HEK293 (cell line): ENCODE data around the gene TNS3.

Experiments used
- CTCF ChIA-PET: fragments of 350-600 bp; formaldehyde crosslinking; extraction: SDS; loops from one replicate; lab custom pipeline; 2021; ENCODE audit warnings: antibody characterized with exemption; lab: Yijun Ruan, JAX
- POLR2A ChIA-PET: fragments of 300-600 bp; formaldehyde crosslinking; extraction: SDS; loops from one replicate; lab custom pipeline; 2020; ENCODE audit warnings: antibody characterized with exemption, inconsistent platforms; lab: Yijun Ruan, JAX
- H3K27ac ChIP-seq: fragments of 200-500 bp; sonication (Bioruptor generic); 2 replicates; pipeline ENCODE4 v1.5.1; 2014; ENCODE audit warnings: low read depth, low read length, control low read depth, inconsistent platforms; ENCODE audit errors: extremely low read depth
- H3K36me3 ChIP-seq, 2 experiments: fragments of 200-500 bp in 1 of 2; sonication (Bioruptor generic) in 1 of 2; 1 replicate in 1 of 2; 2 replicates in 1 of 2; pipeline ENCODE4 v1.5.1; 2014 to 2017; ENCODE audit warnings: inconsistent platforms in 2 of 2, low read length in 2 of 2; ENCODE audit not compliant: control insufficient read depth in 2 of 2, insufficient read depth in 1 of 2
- H3K4me1 ChIP-seq: fragments of 200-500 bp; sonication (Bioruptor generic); 2 replicates; pipeline ENCODE4 v1.5.1; 2014; ENCODE audit warnings: mild to moderate bottlenecking, low read length, inconsistent platforms; ENCODE audit not compliant: control insufficient read depth, insufficient read depth
- H3K4me3 ChIP-seq: 2 replicates; pipeline ENCODE4 v1.5.1; 2011; ENCODE audit warnings: low read depth, mild to moderate bottlenecking, control low read depth, low read length, moderate library complexity
- H3K9me3 ChIP-seq: fragments of 200-500 bp; sonication (Bioruptor generic); 2 replicates; pipeline ENCODE4 v1.5.1; 2014; ENCODE audit warnings: low read depth, low read length, inconsistent platforms; ENCODE audit not compliant: control insufficient read depth, insufficient read depth
- GLI4 ChIP-seq: fragments of 450-650 bp; formaldehyde crosslinking; IDR thresholded peaks from 2 replicates; pipeline ENCODE4 v1.5.1; 2016; ENCODE audit warnings: missing biosample characterization, missing genetic modification characterization
- GLIS2 ChIP-seq: fragments of 450-650 bp; formaldehyde crosslinking; IDR thresholded peaks from 2 replicates; pipeline ENCODE4 v1.5.1; 2016; ENCODE audit warnings: missing biosample characterization, missing genetic modification characterization
- HOXA7 ChIP-seq: sonication (generic); formaldehyde crosslinking; IDR thresholded peaks from 2 replicates; pipeline ENCODE4 v1.8.1; 2022; ENCODE audit warnings: missing genetic modification reagents, borderline replicate concordance
- HOXD13 ChIP-seq: sonication (generic); formaldehyde crosslinking; IDR thresholded peaks from 2 replicates; pipeline ENCODE4 v1.8.0; 2022; ENCODE audit warnings: missing genetic modification reagents, borderline replicate concordance
- IKZF3 ChIP-seq: fragments of 450-650 bp; IDR thresholded peaks from 2 replicates; pipeline ENCODE4 v1.5.0; 2018; ENCODE audit warnings: missing biosample characterization, mild to moderate bottlenecking, missing genetic modification characterization, moderate library complexity
- KLF8 ChIP-seq: fragments of 450-650 bp; formaldehyde crosslinking; IDR thresholded peaks from 2 replicates; pipeline ENCODE4 v1.5.1; 2016; ENCODE audit warnings: missing biosample characterization, missing genetic modification characterization
- SP3 ChIP-seq: fragments of 450-650 bp; formaldehyde crosslinking; IDR thresholded peaks from 2 replicates; pipeline ENCODE4 v1.5.1; 2016; ENCODE audit warnings: missing biosample characterization, missing genetic modification characterization
- TRIM28 ChIP-seq: IDR thresholded peaks from 2 replicates; pipeline ENCODE4 v1.6.1; 2011; ENCODE audit warnings: low read length, control low read depth, borderline replicate concordance
- YY2 ChIP-seq: fragments of 450-650 bp; formaldehyde crosslinking; IDR thresholded peaks from 2 replicates; pipeline ENCODE4 v1.5.1; 2016; ENCODE audit warnings: missing biosample characterization, missing genetic modification characterization
- ZBTB1 ChIP-seq: fragments of 450-650 bp; formaldehyde crosslinking; IDR thresholded peaks from 2 replicates; pipeline ENCODE4 v1.5.1; 2016; ENCODE audit warnings: missing biosample characterization, missing genetic modification characterization
- ZFP41 ChIP-seq: fragments of 450-650 bp; formaldehyde crosslinking; IDR thresholded peaks from 2 replicates; pipeline ENCODE4 v1.5.1; 2016; ENCODE audit warnings: missing biosample characterization, missing genetic modification characterization, borderline replicate concordance
- ZFP69B ChIP-seq: fragments of 450-650 bp; formaldehyde crosslinking; IDR thresholded peaks from 2 replicates; pipeline ENCODE4 v1.5.1; 2016; ENCODE audit warnings: missing biosample characterization, missing genetic modification characterization
- ZNF112 ChIP-seq: fragments of 450-650 bp; formaldehyde crosslinking; IDR thresholded peaks from 2 replicates; pipeline ENCODE4 v1.5.0; 2017; ENCODE audit warnings: missing biosample characterization, missing genetic modification characterization
- ZNF157 ChIP-seq: fragments of 450-650 bp; formaldehyde crosslinking; IDR thresholded peaks from 2 replicates; pipeline ENCODE4 v1.5.1; 2016; ENCODE audit warnings: missing biosample characterization, missing genetic modification characterization
- ZNF19 ChIP-seq: fragments of 450-650 bp; formaldehyde crosslinking; IDR thresholded peaks from 2 replicates; pipeline ENCODE4; 2016; ENCODE audit warnings: missing biosample characterization, missing genetic modification characterization, low read depth
- ZNF211 ChIP-seq: fragments of 450-650 bp; formaldehyde crosslinking; IDR thresholded peaks from 2 replicates; pipeline ENCODE4 v1.5.1; 2016; ENCODE audit warnings: low read depth, missing biosample characterization, missing genetic modification characterization
- ZNF292 ChIP-seq: fragments of 450-650 bp; formaldehyde crosslinking; IDR thresholded peaks from 2 replicates; pipeline ENCODE4 v1.5.1; 2016; ENCODE audit warnings: low read depth, missing biosample characterization, missing genetic modification characterization, borderline replicate concordance
- ZNF560 ChIP-seq: fragments of 450-650 bp; formaldehyde crosslinking; IDR thresholded peaks from 2 replicates; pipeline ENCODE4 v1.5.1; 2017; ENCODE audit warnings: missing biosample characterization, missing genetic modification characterization, borderline replicate concordance
- ZNF624 ChIP-seq: fragments of 450-650 bp; formaldehyde crosslinking; IDR thresholded peaks from 2 replicates; pipeline ENCODE4 v1.5.1; 2017; ENCODE audit warnings: missing biosample characterization, missing genetic modification characterization
- ZNF645 ChIP-seq: fragments of 450-650 bp; formaldehyde crosslinking; IDR thresholded peaks from 2 replicates; pipeline ENCODE4; 2016; ENCODE audit warnings: missing biosample characterization, missing genetic modification characterization
- ZNF658 ChIP-seq: fragments of 450-650 bp; formaldehyde crosslinking; IDR thresholded peaks from 2 replicates; pipeline ENCODE4; 2016; ENCODE audit warnings: missing biosample characterization, missing genetic modification characterization
- ZNF664 ChIP-seq: fragments of 450-650 bp; formaldehyde crosslinking; IDR thresholded peaks from 2 replicates; pipeline ENCODE4 v1.5.1; 2016; ENCODE audit warnings: missing biosample characterization, missing genetic modification characterization
- ZNF777 ChIP-seq: fragments of 450-650 bp; formaldehyde crosslinking; IDR thresholded peaks from 2 replicates; pipeline ENCODE4 v1.5.1; 2017; ENCODE audit warnings: missing biosample characterization, missing genetic modification characterization, borderline replicate concordance
- ZNF785 ChIP-seq: fragments of 450-650 bp; formaldehyde crosslinking; IDR thresholded peaks from 2 replicates; pipeline ENCODE4 v1.5.1; 2016; ENCODE audit warnings: missing biosample characterization, missing genetic modification characterization
- ZSCAN4 ChIP-seq: fragments of 450-650 bp; formaldehyde crosslinking; IDR thresholded peaks from 2 replicates; pipeline ENCODE4 v1.5.1; 2017; ENCODE audit warnings: missing biosample characterization, missing genetic modification characterization
- TF ChIP-seq, protein P1 (sequence below): IDR thresholded peaks from 2 replicates; pipeline ENCODE4 v1.6.1; 2011; ENCODE audit warnings: mild to moderate bottlenecking, low read depth, low read length, borderline replicate concordance
- TF ChIP-seq, protein P2 (sequence below): fragments of 450-650 bp; formaldehyde crosslinking; IDR thresholded peaks from 2 replicates; pipeline ENCODE4 v1.5.1; 2017; ENCODE audit warnings: missing biosample characterization, missing genetic modification characterization

Gene TNS3

GRCh38 chr7:47239931-47240421, 341.9 kb downstream of the TNS3 start:
- TF ChIP-seq, protein P1, sequence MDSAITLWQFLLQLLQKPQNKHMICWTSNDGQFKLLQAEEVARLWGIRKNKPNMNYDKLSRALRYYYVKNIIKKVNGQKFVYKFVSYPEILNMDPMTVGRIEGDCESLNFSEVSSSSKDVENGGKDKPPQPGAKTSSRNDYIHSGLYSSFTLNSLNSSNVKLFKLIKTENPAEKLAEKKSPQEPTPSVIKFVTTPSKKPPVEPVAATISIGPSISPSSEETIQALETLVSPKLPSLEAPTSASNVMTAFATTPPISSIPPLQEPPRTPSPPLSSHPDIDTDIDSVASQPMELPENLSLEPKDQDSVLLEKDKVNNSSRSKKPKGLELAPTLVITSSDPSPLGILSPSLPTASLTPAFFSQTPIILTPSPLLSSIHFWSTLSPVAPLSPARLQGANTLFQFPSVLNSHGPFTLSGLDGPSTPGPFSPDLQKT = no peak
- TF ChIP-seq ZNF112 (tag by site-specific recombination) = no peak
- ChIA-PET POLR2A (no interaction called here), CTCF (interaction anchor here (1.8 kb wide), 1 partner anchor 27 kb away, joined by 6 read pairs; no protein-coding TSS in a partner anchor)
- no peaks in the 10 kb centered on the region for H3K36me3 ChIP-seq
- no peaks in the 10 kb centered on the region for H3K4me1 ChIP-seq
- H3K27ac ChIP-seq = no peak overlapping the region
- H3K9me3 ChIP-seq = no peaks in the 10 kb centered on the region
- no peak overlapping the region for H3K4me3 ChIP-seq

DNA sequence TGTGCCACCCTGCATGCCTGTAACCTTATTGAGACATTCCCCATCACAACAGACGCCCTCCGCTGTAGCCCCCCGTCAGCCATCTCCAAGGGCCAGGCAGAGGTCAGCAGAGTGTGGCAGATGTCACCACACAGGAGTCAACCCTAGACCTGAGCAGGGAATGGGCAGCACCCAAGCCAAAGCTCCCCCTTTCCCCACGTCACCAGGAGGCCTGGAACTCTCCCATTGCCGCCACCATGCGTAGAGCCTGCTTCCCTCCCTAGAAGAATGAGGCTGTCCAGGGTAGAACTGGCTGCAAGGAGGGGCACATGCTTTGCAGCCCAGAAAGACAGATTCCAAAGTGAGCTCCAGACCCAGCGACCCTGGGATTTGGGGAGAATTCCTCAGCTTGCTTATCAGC, 342.9 kb downstream of the TNS3 start:
- Histone ChIP-seq H3K4me1 (no peaks in the 10 kb centered on the region), H3K9me3 (no peaks in the 10 kb centered on the region), H3K4me3 (no peak overlapping the region), H3K36me3 (no peaks in the 10 kb centered on the region), H3K27ac (no peak overlapping the region)
- ChIA-PET POLR2A (no interaction called here), CTCF (interaction anchor here (0.9 kb wide), 1 partner anchor 15 kb away, joined by 5 read pairs; no protein-coding TSS in a partner anchor)
- no peak for TF ChIP-seq ZNF664 (tag by site-specific recombination)
- no peak for TF ChIP-seq ZNF658
- TF ChIP-seq, protein P2, sequence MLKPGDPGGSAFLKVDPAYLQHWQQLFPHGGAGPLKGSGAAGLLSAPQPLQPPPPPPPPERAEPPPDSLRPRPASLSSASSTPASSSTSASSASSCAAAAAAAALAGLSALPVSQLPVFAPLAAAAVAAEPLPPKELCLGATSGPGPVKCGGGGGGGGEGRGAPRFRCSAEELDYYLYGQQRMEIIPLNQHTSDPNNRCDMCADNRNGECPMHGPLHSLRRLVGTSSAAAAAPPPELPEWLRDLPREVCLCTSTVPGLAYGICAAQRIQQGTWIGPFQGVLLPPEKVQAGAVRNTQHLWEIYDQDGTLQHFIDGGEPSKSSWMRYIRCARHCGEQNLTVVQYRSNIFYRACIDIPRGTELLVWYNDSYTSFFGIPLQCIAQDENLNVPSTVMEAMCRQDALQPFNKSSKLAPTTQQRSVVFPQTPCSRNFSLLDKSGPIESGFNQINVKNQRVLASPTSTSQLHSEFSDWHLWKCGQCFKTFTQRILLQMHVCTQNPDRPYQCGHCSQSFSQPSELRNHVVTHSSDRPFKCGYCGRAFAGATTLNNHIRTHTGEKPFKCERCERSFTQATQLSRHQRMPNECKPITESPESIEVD (tag by site-specific recombination) = no peak
- TF ChIP-seq ZNF624 (tag by site-specific recombination) = no peak
- TF ChIP-seq GLIS2 (tag by site-specific recombination) = no peak
- TF ChIP-seq ZNF292 (tag by site-specific recombination) = no peak
- no peak for TF ChIP-seq ZNF560 (tag by site-specific recombination)
- TF ChIP-seq HOXA7 (CRISPR knock-in tag) = no peak
- no peak for TF ChIP-seq TRIM28
- no peak for TF ChIP-seq ZFP41 (tag by site-specific recombination)
- TF ChIP-seq YY2 (tag by site-specific recombination) = no peak
- no peak for TF ChIP-seq ZNF777

DNA sequence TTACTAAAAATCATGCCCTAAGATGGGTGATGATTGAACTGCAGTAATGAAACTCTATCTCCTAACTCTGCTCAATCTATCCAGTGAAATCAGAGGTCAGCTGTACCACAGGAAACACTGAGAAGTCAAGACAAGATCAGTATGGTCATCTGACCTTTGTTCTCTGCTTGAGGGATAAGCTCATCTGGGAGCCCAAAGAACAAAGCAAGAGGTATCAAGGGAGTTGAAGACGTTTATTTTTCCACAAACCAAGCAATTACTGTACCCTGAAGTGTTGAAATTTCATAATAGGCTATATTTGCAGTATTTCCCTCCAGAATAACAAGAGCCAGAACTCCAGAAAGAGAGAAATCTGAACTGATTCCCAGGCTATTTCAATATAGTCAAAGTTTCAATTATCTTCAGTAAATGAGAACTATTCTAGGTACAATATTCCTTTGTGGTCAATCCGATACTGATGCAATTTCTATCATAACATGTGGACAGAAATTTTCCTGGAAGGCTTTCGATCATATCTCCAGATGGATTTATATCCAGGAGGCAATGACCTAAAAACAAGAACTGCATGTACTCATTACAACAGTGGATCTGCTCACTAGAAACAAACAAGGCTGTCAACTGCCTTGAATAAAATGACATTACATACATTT, 345.3 kb downstream of the TNS3 start:
- no peaks in the 10 kb centered on the region for H3K36me3 ChIP-seq
- no peaks in the 10 kb centered on the region for H3K9me3 ChIP-seq
- CTCF ChIA-PET = no interaction called here
- POLR2A ChIA-PET = no interaction called here
- H3K4me3 ChIP-seq = no peak overlapping the region
- no peak overlapping the region for H3K27ac ChIP-seq
- no peaks in the 10 kb centered on the region for H3K4me1 ChIP-seq
- TF ChIP-seq ZNF645 (tag by site-specific recombination) (no peak), ZBTB1 (tag by site-specific recombination) (no peak), HOXD13 (no peak), ZNF19 (tag by site-specific recombination) (no peak), KLF8 (no peak), ZNF157 (tag by site-specific recombination) (no peak), TRIM28 (no peak), GLI4 (tag by site-specific recombination) (no peak), ZSCAN4 (no peak), SP3 (no peak), ZNF658 (no peak), IKZF3 (tag by site-specific recombination) (no peak), ZFP69B (no peak), ZNF785 (tag by site-specific recombination) (no peak), ZNF211 (tag by site-specific recombination) (no peak)
